ENCODE measurements around the gene RAB9B.

The RAB9B gene, protein sequence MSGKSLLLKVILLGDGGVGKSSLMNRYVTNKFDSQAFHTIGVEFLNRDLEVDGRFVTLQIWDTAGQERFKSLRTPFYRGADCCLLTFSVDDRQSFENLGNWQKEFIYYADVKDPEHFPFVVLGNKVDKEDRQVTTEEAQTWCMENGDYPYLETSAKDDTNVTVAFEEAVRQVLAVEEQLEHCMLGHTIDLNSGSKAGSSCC

GRCh38 chrX:103831803-103832544, at the start of gene RAB9B:
TSS of gene RAB9B (minus strand) at chrX:103832257. CDS start at chrX:103825784, 6,473 bp downstream.
- Mint-ChIP-seq H3K36me3 (ENCODE audit: low read depth) (no peaks in the 10 kb centered on the region), H3K27me3 (ENCODE audit: low read depth) (peaks cover 19% of the 10 kb centered on the region), H3K4me1 (ENCODE audit: low read depth) (peaks cover 9% of the 10 kb centered on the region), H3K27ac (no peak within 1 kb of the TSS), H3K9me3 (no peaks in the 10 kb centered on the region), H3K4me3 (peak within 1 kb of the TSS; percentile 93)

GRCh38 chrX:103879339-103879738, 47.3 kb upstream of the RAB9B start:
- no peak overlapping the region for H3K4me3 Mint-ChIP-seq
- H3K27me3 Mint-ChIP-seq (ENCODE audit: low read depth), result no peaks in the 10 kb centered on the region
- H3K36me3 Mint-ChIP-seq (ENCODE audit: low read depth), result no peaks in the 10 kb centered on the region
- no peaks in the 10 kb centered on the region for H3K4me1 Mint-ChIP-seq (ENCODE audit: low read depth)
- no peak overlapping the region for H3K27ac Mint-ChIP-seq
- H3K9me3 Mint-ChIP-seq, result no peaks in the 10 kb centered on the region

DNA sequence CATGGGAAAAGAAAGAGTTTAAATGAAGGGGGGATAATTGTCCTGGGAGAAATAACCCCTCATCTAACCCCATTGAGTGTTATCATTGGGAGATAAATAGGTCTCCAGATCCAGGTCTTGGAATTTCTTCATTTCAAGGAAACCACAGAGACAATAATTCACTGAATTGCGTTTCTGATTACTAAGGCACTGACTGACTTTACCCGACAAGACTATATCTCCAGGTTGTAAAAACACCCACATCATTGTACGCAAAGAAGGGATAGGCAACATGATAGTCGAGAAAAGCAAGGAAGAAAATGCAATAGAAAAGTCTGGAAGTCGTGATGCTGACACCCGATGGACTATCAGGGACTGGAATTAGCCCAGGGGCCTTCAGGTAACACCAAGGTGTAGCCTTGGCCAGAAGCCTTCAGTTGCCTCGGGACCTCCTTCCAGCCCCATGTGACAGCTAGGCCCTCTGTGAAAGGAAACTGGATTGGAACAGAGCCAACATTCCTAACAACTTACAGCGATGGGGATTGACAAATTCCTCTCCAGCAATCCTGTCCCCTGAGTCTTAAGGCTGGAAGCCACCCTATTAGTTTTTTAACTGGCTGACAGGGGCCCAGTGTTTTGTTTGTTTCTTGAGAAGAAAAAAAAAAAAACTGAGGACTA, 46.5 kb upstream of the RAB9B start:
- H3K36me3 Mint-ChIP-seq (ENCODE audit: low read depth), result no peaks in the 10 kb centered on the region
- H3K9me3 Mint-ChIP-seq, result no peaks in the 10 kb centered on the region
- no peak overlapping the region for H3K4me3 Mint-ChIP-seq
- H3K4me1 Mint-ChIP-seq (ENCODE audit: low read depth), result no peaks in the 10 kb centered on the region
- H3K27ac Mint-ChIP-seq, result no peak overlapping the region
- H3K27me3 Mint-ChIP-seq (ENCODE audit: low read depth), result no peaks in the 10 kb centered on the region

DNA sequence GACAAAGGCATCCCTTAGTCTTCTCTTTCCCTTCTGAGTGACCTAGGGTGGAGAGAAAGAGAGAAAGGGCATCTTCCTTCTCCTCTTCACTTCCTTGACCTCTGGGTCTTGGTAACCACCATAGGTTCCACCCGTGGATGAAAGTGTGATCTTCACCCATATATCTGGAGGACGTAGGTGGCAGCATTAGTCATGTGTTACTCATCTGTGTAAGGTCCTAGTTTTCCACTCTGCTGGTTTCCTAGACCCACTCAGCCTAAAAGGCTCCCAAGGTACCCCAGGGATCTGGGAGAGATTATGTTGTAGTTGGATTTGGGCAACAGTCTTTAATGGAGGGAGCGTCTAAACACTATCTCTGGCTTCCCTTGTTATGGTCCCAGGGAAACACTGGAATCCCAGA, 45.5 kb upstream of the RAB9B start:
- Mint-ChIP-seq H3K9me3 (no peaks in the 10 kb centered on the region), H3K27ac (no peak overlapping the region), H3K4me1 (ENCODE audit: low read depth) (no peaks in the 10 kb centered on the region), H3K27me3 (ENCODE audit: low read depth) (no peaks in the 10 kb centered on the region), H3K4me3 (no peak overlapping the region), H3K36me3 (ENCODE audit: low read depth) (no peaks in the 10 kb centered on the region)

- no peaks in the 10 kb centered on the region for H3K4me1 Mint-ChIP-seq (ENCODE audit: low read depth)
- no peak overlapping the region for H3K27ac Mint-ChIP-seq
- H3K4me3 Mint-ChIP-seq, result no peak overlapping the region
- no peaks in the 10 kb centered on the region for H3K36me3 Mint-ChIP-seq (ENCODE audit: low read depth)
- H3K27me3 Mint-ChIP-seq (ENCODE audit: low read depth), result peaks cover 4% of the 10 kb centered on the region
- H3K9me3 Mint-ChIP-seq, result no peaks in the 10 kb centered on the region
These were observed 33.0 kb upstream of the RAB9B start for GRCh38 chrX:103864886-103865534.

DNA sequence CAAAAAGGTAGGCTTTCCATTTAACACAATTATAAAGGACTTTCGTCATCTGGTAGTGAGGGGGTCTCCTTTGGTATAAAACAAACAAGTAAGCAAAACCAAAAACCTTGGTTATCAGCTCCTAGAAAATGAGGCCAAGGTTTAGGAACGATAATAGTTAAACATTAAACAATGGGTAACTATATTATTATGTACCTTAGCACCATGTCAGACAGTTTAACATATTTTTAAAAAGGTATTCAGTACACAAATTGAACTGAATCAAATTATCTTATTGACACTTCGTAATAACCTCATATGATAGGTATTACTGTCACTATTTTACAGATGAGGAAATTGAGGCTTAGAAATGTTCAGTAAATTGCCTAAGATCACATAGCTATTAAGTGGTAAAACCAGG, 32.1 kb upstream of the RAB9B start:
- Mint-ChIP-seq H3K9me3 (no peaks in the 10 kb centered on the region), H3K4me3 (no peak overlapping the region), H3K27me3 (ENCODE audit: low read depth) (peaks cover 4% of the 10 kb centered on the region), H3K36me3 (ENCODE audit: low read depth) (no peaks in the 10 kb centered on the region), H3K27ac (no peak overlapping the region), H3K4me1 (ENCODE audit: low read depth) (no peaks in the 10 kb centered on the region)

DNA sequence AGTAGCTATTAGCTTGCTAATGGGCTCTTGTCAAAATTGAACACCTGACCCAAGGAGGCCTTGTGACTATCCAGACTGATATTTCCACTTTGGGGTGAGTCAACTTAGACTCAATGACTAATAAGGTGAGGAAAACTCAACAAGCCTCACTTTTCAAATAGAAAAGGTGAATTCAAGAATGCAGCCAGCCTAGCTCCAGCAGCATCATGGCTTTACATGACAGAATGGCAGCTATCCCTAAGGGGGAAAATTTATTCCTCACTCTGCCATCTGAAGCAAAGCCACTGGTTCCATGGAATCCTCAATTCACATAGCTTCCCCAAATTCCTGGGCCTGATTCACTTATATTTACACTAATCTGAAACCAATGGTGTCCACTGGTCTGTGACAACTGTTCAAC, 29.1 kb upstream of the RAB9B start:
- Mint-ChIP-seq H3K4me1 (ENCODE audit: low read depth) (no peaks in the 10 kb centered on the region), H3K4me3 (no peak overlapping the region), H3K27me3 (ENCODE audit: low read depth) (peaks cover 4% of the 10 kb centered on the region), H3K9me3 (no peaks in the 10 kb centered on the region), H3K27ac (no peak overlapping the region), H3K36me3 (ENCODE audit: low read depth) (no peaks in the 10 kb centered on the region)

DNA sequence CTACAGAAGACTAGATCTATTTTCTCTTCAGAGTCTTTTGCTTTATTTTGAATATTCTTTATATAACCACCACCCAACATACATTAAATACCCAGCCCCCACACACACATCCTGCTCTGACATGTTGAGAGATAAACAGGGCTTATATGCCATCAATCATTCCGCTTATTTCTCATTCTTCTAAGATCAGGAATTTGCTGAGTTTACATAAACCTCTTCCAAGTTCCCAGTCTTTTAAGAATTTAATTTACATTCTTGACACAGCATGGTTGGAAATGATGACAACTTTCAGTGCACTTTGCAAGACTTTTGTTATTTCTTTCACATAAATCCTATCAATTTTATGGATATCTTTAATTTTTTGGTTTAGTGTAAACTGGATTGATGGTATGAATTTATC, 17.5 kb upstream of the RAB9B start:
- H3K4me3 Mint-ChIP-seq, result no peak overlapping the region
- peaks cover 2% of the 10 kb centered on the region for H3K4me1 Mint-ChIP-seq (ENCODE audit: low read depth)
- H3K9me3 Mint-ChIP-seq, result no peaks in the 10 kb centered on the region
- H3K27me3 Mint-ChIP-seq (ENCODE audit: low read depth), result peaks cover 8% of the 10 kb centered on the region
- no peak overlapping the region for H3K27ac Mint-ChIP-seq
- H3K36me3 Mint-ChIP-seq (ENCODE audit: low read depth), result no peaks in the 10 kb centered on the region

GRCh38 chrX:103847174-103847870, 15.3 kb upstream of the RAB9B start:
- no peak overlapping the region for H3K4me3 Mint-ChIP-seq
- no peaks in the 10 kb centered on the region for H3K36me3 Mint-ChIP-seq (ENCODE audit: low read depth)
- no peak overlapping the region for H3K27ac Mint-ChIP-seq
- H3K27me3 Mint-ChIP-seq (ENCODE audit: low read depth), result peaks cover 8% of the 10 kb centered on the region
- peaks cover 2% of the 10 kb centered on the region for H3K4me1 Mint-ChIP-seq (ENCODE audit: low read depth)
- H3K9me3 Mint-ChIP-seq, result no peaks in the 10 kb centered on the region

DNA sequence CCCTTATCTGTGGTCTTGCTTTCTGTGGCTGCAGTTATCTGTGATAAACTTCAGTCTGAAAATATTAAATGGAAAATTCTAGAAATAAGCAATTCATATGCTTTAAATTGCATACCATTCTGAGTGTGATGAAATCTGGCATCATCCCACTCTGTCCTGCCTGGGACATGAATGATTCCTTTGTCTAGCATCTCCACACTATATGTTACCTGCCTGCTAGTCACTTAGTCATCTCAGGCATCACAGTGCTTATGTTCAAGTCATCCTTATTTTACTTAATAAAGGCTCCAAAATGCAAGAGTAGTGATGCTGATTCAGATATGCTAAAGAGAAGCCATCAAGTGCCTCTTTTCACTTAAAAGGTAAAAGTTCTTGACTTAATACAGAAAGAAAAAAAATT, 14.3 kb upstream of the RAB9B start:
- Mint-ChIP-seq H3K4me1 (ENCODE audit: low read depth) (peaks cover 2% of the 10 kb centered on the region), H3K27ac (no peak overlapping the region), H3K27me3 (ENCODE audit: low read depth) (peaks cover 8% of the 10 kb centered on the region), H3K4me3 (no peak overlapping the region), H3K36me3 (ENCODE audit: low read depth) (no peaks in the 10 kb centered on the region), H3K9me3 (no peaks in the 10 kb centered on the region)

DNA sequence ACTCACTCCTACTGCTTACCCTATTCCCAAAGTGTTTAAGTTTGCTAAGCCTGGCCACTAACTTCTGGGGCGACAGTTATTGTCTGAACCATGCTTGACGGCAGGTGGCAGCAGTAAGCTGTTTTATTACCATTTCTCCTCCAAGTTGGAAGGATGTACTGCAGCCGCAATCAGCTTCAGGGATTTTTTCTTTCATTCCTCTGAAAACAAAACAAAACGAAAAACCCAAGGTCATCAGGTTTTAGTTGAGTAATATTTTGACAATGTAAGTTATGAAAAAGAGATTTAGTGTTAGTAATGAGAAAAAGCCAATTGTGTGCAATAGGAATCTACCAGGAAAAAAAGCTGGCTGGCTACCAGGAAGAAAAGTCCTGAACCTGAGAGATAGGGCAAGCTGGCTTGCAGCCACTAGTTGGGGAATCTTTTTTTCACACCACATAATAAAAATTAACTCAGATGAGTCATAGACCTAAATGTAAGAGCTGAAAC, 13.2 kb upstream of the RAB9B start:
- no peaks in the 10 kb centered on the region for H3K36me3 Mint-ChIP-seq (ENCODE audit: low read depth)

GRCh38 chrX:103839404-103839803, 7.3 kb upstream of the RAB9B start:
- no peak overlapping the region for H3K27ac Mint-ChIP-seq
- H3K4me3 Mint-ChIP-seq, result no peak overlapping the region
- H3K27me3 Mint-ChIP-seq (ENCODE audit: low read depth), result peaks cover 5% of the 10 kb centered on the region
- no peaks in the 10 kb centered on the region for H3K4me1 Mint-ChIP-seq (ENCODE audit: low read depth)
- no peaks in the 10 kb centered on the region for H3K36me3 Mint-ChIP-seq (ENCODE audit: low read depth)
- no peaks in the 10 kb centered on the region for H3K9me3 Mint-ChIP-seq

More for the DNA sequence above, 13.2 kb upstream of the RAB9B start:
- H3K4me1 Mint-ChIP-seq (ENCODE audit: low read depth), result peaks cover 2% of the 10 kb centered on the region
- H3K4me3 Mint-ChIP-seq, result no peak overlapping the region
- H3K9me3 Mint-ChIP-seq, result no peaks in the 10 kb centered on the region
- peaks cover 8% of the 10 kb centered on the region for H3K27me3 Mint-ChIP-seq (ENCODE audit: low read depth)
- H3K27ac Mint-ChIP-seq, result no peak overlapping the region

GRCh38 chrX:103831342-103831802, 685 bp downstream of the RAB9B start:
- peaks cover 19% of the 10 kb centered on the region for H3K27me3 Mint-ChIP-seq (ENCODE audit: low read depth)
- peaks cover 9% of the 10 kb centered on the region for H3K4me1 Mint-ChIP-seq (ENCODE audit: low read depth)
- peak overlapping the region; percentile 61 for H3K4me3 Mint-ChIP-seq
- H3K9me3 Mint-ChIP-seq, result no peaks in the 10 kb centered on the region
- no peak overlapping the region for H3K27ac Mint-ChIP-seq
- H3K36me3 Mint-ChIP-seq (ENCODE audit: low read depth), result no peaks in the 10 kb centered on the region

- H3K36me3 Mint-ChIP-seq (ENCODE audit: low read depth), result no peaks in the 10 kb centered on the region
- no peaks in the 10 kb centered on the region for H3K9me3 Mint-ChIP-seq
- peaks cover 19% of the 10 kb centered on the region for H3K27me3 Mint-ChIP-seq (ENCODE audit: low read depth)
- H3K27ac Mint-ChIP-seq, result no peak overlapping the region
- no peak overlapping the region for H3K4me3 Mint-ChIP-seq
- H3K4me1 Mint-ChIP-seq (ENCODE audit: low read depth), result peaks cover 9% of the 10 kb centered on the region
These were observed 1.2 kb downstream of the RAB9B start for GRCh38 chrX:103830848-103831247.
